Cerebellar cortex (tissue), 1 donor: ENCODE measurements around the gene NUDT21.

ENCODE experiments used
- DNase-seq: peaks from one replicate; pipeline ENCODE4 v3.0.0-alpha.2; 2015; ENCODE audit warnings: low spot score

The NUDT21 gene

GRCh38 chr16:56462064-56462796 is 11.1 kb upstream of the NUDT21 start:
- DNase-seq = no peak

- no peak for DNase-seq
Measured at GRCh38 chr16:56460101-56460500, 9.0 kb upstream of the NUDT21 start.

- DNase-seq = no peak
Measured at GRCh38 chr16:56457927-56458470, 6.9 kb upstream of the NUDT21 start.

GRCh38 chr16:56451753-56452689 is 889 bp upstream of the NUDT21 start:
- no peak for DNase-seq

GRCh38 chr16:56450275-56450985 is 702 bp downstream of the NUDT21 start:
- no peak for DNase-seq

- DNase-seq = no peak
Measured at GRCh38 chr16:56448005-56448404, 3.1 kb downstream of the NUDT21 start.

GRCh38 chr16:56447286-56447685 is 3.8 kb downstream of the NUDT21 start:
- no peak for DNase-seq

- DNase-seq = no peak
Measured at GRCh38 chr16:56438038-56438437, 13.1 kb downstream of the NUDT21 start.

- DNase-seq = no peak
Measured at GRCh38 chr16:56436258-56436657, 14.9 kb downstream of the NUDT21 start.

- DNase-seq = no peak
Measured at GRCh38 chr16:56428091-56428490, 23.0 kb downstream of the NUDT21 start.

GRCh38 chr16:56426585-56426984 is 24.5 kb downstream of the NUDT21 start:
- DNase-seq = no peak

GRCh38 chr16:56425439-56425832 is 25.7 kb downstream of the NUDT21 start, which contains the start of gene AMFR:
TSS of gene AMFR (minus strand) at chr16:56425545. CDS start at chr16:56425327, 218 bp downstream.
- peak; percentile 53 for DNase-seq

- DNase-seq = peak; percentile 15
Measured at GRCh38 chr16:56424791-56425438, 26.2 kb downstream of the NUDT21 start.

- peak; percentile 19 for DNase-seq
Measured at GRCh38 chr16:56424404-56424764, 26.7 kb downstream of the NUDT21 start.

GRCh38 chr16:56423584-56424403 is 27.3 kb downstream of the NUDT21 start:
- DNase-seq = peak; percentile 25

GRCh38 chr16:56422896-56423441 is 28.2 kb downstream of the NUDT21 start:
- DNase-seq = no peak

GRCh38 chr16:56421976-56422669 is 29.0 kb downstream of the NUDT21 start:
- DNase-seq = no peak

GRCh38 chr16:56421313-56421712 is 29.8 kb downstream of the NUDT21 start:
- DNase-seq = no peak

- DNase-seq = no peak
Measured at GRCh38 chr16:56420613-56421012, 30.5 kb downstream of the NUDT21 start.
